ENCODE data around the gene ASMTL. TPM values are rescaled to one million over a fixed set of nuclear protein-coding genes. Genes with fewer than 3 reads are reported as not detected.
"Not testable (repeated sequence)": the region's sequence is repeated elsewhere in the genome, so short reads cannot be mapped to it uniquely, and the experiment has no call there.

Gene ASMTL
- total RNA-seq, 4 donors from 2014 or later = 3.4 to 20.3 (median 18.4) TPM

DNA sequence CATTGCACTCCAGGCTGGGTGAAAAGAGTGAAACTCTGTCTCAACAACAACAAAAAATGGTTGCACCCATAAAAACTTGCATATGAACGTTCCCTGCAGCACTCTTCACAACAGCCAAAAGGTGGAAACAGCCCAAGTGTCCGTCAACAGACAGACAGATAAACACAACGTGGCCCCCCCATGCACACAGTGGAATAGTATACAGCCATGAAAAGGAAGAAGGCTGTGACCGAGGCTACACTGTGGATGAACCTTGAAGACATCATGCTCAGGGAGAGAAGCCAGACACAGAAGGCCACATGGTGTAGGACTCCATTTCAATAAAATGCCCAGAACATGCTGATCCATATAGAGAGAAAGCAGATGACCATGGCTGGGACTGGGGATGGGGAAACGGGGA lies 33.5 kb upstream of the ASMTL start:
- H3K9me3 ChIP-seq = no peaks in the 10 kb centered on the region
- no peaks in the 10 kb centered on the region for H3K36me3 ChIP-seq
- intact Hi-C loops (cut with DNase I; ENCODE audit: low total_unique reads) = no loop called here
- in situ Hi-C loops (cut with MboI; ENCODE audit: low pct_ligation_motif_present in 1 of 4, low pct_unique_long_range_greater_than_20kb in 1 of 4, low sequenced_read_pairs in 3 of 4) = no loop called here
- H3K4me3 ChIP-seq = no peak overlapping the region
- DNase-seq = no peak
- H3K27me3 ChIP-seq = no peaks in the 10 kb centered on the region
- TF ChIP-seq POLR2AphosphoS5 (IDR thresholded peaks at IDR 0.05) (no peak), POLR2A (IDR thresholded peaks at IDR 0.05) (no peak), EP300 (IDR thresholded peaks at IDR 0.05; ENCODE audit: low read depth) (no peak)
- TF ChIP-seq, protein P1, sequence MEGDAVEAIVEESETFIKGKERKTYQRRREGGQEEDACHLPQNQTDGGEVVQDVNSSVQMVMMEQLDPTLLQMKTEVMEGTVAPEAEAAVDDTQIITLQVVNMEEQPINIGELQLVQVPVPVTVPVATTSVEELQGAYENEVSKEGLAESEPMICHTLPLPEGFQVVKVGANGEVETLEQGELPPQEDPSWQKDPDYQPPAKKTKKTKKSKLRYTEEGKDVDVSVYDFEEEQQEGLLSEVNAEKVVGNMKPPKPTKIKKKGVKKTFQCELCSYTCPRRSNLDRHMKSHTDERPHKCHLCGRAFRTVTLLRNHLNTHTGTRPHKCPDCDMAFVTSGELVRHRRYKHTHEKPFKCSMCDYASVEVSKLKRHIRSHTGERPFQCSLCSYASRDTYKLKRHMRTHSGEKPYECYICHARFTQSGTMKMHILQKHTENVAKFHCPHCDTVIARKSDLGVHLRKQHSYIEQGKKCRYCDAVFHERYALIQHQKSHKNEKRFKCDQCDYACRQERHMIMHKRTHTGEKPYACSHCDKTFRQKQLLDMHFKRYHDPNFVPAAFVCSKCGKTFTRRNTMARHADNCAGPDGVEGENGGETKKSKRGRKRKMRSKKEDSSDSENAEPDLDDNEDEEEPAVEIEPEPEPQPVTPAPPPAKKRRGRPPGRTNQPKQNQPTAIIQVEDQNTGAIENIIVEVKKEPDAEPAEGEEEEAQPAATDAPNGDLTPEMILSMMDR (IDR thresholded peaks at IDR 0.05) = no peak
- peaks cover 0 to 7% (median 0%) of the 10 kb centered on the region in 4 donors for H3K4me1 ChIP-seq
- WGBS, 2 donors (ENCODE audit: low coverage in 1 of 2) = 75 to 92% methylated on average over 1 to 5 of the region's 5 CpGs
- H3K27ac ChIP-seq = no peak overlapping the region

DNA sequence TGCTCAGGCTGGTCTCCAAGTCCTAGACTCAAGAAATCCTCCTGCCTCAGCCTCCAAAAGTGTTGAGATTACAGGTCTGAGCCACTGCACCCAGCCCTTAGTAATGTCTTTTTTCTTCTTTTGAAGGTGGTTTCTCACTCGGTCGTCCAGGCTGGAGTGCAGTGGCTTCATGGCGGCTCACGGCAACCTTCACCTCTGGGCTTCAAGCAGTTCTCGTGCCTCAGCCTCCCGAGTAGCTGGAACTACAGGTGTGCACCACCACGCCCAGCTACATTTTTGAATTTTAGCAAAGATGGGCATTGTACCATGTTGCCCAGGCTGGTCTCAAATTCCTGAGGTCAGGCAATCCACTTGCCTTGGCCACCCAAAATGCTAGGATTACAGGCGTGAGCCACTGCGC lies 32.3 kb upstream of the ASMTL start:
- in situ Hi-C loops (cut with MboI; ENCODE audit: low pct_ligation_motif_present in 1 of 4, low pct_unique_long_range_greater_than_20kb in 1 of 4, low sequenced_read_pairs in 3 of 4) (no loop called here), intact Hi-C loops (cut with DNase I; ENCODE audit: low total_unique reads) (no loop called here)
- H3K36me3 ChIP-seq = no peaks in the 10 kb centered on the region
- H3K27me3 ChIP-seq = no peaks in the 10 kb centered on the region
- no peak overlapping the region for H3K27ac ChIP-seq
- TF ChIP-seq POLR2AphosphoS5 (IDR thresholded peaks at IDR 0.05) = no peak
- no peak for TF ChIP-seq POLR2A (IDR thresholded peaks at IDR 0.05)
- TF ChIP-seq EP300 (IDR thresholded peaks at IDR 0.05; ENCODE audit: low read depth) = no peak
- TF ChIP-seq, protein P1 (IDR thresholded peaks at IDR 0.05) = no peak
- no peak overlapping the region for H3K4me3 ChIP-seq
- DNase-seq = no peak
- WGBS, 2 donors (ENCODE audit: low coverage in 1 of 2) = 80 to 90% methylated on average over 1 to 9 of the region's 9 CpGs
- H3K4me1 ChIP-seq = peaks cover 0 to 9% (median 0%) of the 10 kb centered on the region in 4 donors
- no peaks in the 10 kb centered on the region for H3K9me3 ChIP-seq

DNA sequence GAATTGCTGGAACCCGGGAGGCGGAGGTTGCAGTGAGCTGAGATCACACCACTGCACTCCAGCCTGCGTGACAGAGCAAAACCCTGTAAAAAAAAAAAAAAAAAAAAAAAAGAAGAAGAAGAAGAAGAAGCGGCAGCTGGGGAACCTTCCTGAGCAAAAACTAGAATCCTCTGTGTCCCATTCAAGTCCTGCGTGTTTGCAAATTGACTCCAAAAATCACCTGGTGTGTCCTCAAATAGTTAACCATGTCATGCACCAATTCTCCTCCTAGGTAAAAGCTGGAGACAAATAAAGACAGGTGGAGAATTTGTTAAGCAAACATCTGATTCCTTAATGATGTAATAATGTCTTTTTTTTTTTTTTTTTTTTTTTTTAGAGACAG lies 31.9 kb upstream of the ASMTL start:
- Histone ChIP-seq H3K4me3 (no peak overlapping the region), H3K4me1 (peaks cover 0 to 9% (median 0%) of the 10 kb centered on the region in 4 donors), H3K27me3 (no peaks in the 10 kb centered on the region), H3K9me3 (no peaks in the 10 kb centered on the region), H3K36me3 (no peaks in the 10 kb centered on the region), H3K27ac (no peak overlapping the region)
- DNase-seq = no peak
- WGBS, 2 donors (ENCODE audit: low coverage in 1 of 2) = 74 to 77% methylated on average over 2 to 5 of the region's 5 CpGs
- in situ Hi-C loops (cut with MboI; ENCODE audit: low pct_ligation_motif_present in 1 of 4, low pct_unique_long_range_greater_than_20kb in 1 of 4, low sequenced_read_pairs in 3 of 4) = no loop called here
- intact Hi-C loops (cut with DNase I; ENCODE audit: low total_unique reads) = no loop called here
- TF ChIP-seq POLR2AphosphoS5 (IDR thresholded peaks at IDR 0.05) (no peak), EP300 (IDR thresholded peaks at IDR 0.05; ENCODE audit: low read depth) (no peak), POLR2A (IDR thresholded peaks at IDR 0.05) (no peak)
- TF ChIP-seq, protein P1 (IDR thresholded peaks at IDR 0.05) = no peak

DNA sequence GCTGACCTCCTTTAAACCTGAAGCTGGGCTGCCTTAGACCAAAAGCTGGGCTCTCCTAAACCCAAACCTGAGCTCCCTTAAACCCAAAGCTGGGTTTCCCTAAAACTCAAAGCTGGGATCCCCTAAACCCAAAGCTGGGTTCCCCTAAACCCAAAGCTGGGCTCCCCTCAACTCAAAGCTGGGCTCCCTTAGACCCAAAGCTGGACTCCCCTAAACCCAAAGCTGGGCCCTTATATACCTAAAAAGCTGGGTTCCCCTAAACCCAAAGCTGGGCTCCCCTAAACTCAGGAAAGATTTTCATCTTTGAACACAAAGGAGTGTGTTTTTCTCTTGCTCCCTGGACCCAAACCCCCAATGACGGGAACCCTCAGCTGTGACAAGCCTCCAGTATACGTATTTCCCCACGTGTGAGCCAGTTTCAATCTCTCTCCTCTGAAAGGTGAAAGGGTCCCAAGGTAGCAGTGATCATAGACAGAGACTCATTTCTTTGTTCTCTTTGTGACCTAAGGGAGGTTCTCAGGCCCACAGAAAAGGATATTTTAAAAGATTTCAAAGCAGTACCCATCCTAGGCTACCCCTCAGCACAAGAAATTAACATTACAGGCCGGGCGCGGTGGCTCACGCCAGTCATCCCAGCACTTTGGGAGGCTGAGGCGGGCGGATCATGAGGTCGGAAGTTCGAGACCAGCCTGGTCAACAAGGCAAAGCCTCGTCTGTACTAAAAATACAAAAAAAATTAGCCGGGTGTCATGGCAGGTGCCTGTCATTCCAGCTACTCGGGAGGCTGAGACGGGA lies 31.3 kb upstream of the ASMTL start:
- in situ Hi-C loops (cut with MboI; ENCODE audit: low pct_ligation_motif_present in 1 of 4, low pct_unique_long_range_greater_than_20kb in 1 of 4, low sequenced_read_pairs in 3 of 4) (no loop called here), intact Hi-C loops (cut with DNase I; ENCODE audit: low total_unique reads) (no loop called here)
- DNase-seq = no peak
- no peak overlapping the region for H3K4me3 ChIP-seq
- peaks cover 0 to 9% (median 0%) of the 10 kb centered on the region in 4 donors for H3K4me1 ChIP-seq
- H3K27ac ChIP-seq = no peak overlapping the region
- no peaks in the 10 kb centered on the region for H3K27me3 ChIP-seq
- TF ChIP-seq, protein P1 (IDR thresholded peaks at IDR 0.05) = no peak
- no peak for TF ChIP-seq POLR2A (IDR thresholded peaks at IDR 0.05)
- no peak for TF ChIP-seq EP300 (IDR thresholded peaks at IDR 0.05; ENCODE audit: low read depth)
- TF ChIP-seq POLR2AphosphoS5 (IDR thresholded peaks at IDR 0.05) = no peak
- H3K36me3 ChIP-seq = no peaks in the 10 kb centered on the region
- WGBS, 2 donors (ENCODE audit: low coverage in 1 of 2) = 63 to 79% methylated on average over 5 to 15 of the region's 15 CpGs
- H3K9me3 ChIP-seq = no peaks in the 10 kb centered on the region

DNA sequence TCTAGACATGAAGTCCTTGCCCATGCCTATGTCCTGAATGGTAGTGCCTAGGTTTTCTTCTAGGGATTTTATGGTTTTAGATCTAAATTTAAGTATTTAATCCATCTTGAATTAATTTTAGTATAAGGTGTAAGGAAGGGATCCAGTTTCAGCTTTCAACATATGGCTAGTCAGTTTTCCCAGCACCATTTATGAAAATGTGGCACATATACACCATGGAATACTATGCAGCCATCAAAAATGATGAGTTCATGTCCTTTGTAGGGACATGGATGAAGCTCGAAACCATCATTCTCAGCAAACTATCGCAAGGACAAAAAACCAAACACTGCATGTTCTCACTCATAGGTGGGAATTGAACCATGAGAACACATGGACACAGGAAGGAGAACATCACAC lies 29.8 kb upstream of the ASMTL start:
- DNase-seq; H3K36me3 ChIP-seq; in situ Hi-C loops (cut with MboI; ENCODE audit: low pct_ligation_motif_present in 1 of 4, low pct_unique_long_range_greater_than_20kb in 1 of 4, low sequenced_read_pairs in 3 of 4); H3K4me1 ChIP-seq; intact Hi-C loops (cut with DNase I; ENCODE audit: low total_unique reads); H3K4me3 ChIP-seq; H3K27me3 ChIP-seq; H3K9me3 ChIP-seq: not testable (repeated sequence)
- peak overlapping the region; percentile 61 to 75 (median 68) for H3K27ac ChIP-seq
- no CpG with 5 or more reads among the region's 2 CpGs for WGBS, 2 donors (ENCODE audit: low coverage in 1 of 2)
